ENCODE data around the gene ARHGEF11. TPM values are rescaled to one million over a fixed set of nuclear protein-coding genes. Genes with fewer than 3 reads are reported as not detected.

ARHGEF11 gene
- total RNA-seq, 4 donors from 2014 or later = 36.5 to 54.2 (median 41.2) TPM

GRCh38 chr1:156937883-156938282 lies 107.7 kb downstream of the ARHGEF11 start:
- H3K27ac ChIP-seq (replicated peaks in 1 of 4) = no peak overlapping the region
- DNase-seq (ENCODE audit: extremely low spot score) = no peak
- H3K4me1 ChIP-seq = no peaks in the 10 kb centered on the region
- H3K9me3 ChIP-seq = no peaks in the 10 kb centered on the region
- intact Hi-C loops (cut with DNase I) = no loop called here
- peaks cover 30 to 81% (median 74%) of the 10 kb centered on the region in 4 donors for H3K36me3 ChIP-seq
- no peak overlapping the region for H3K4me3 ChIP-seq
- H3K27me3 ChIP-seq = no peaks in the 10 kb centered on the region
- WGBS = 70% methylated on average over 4 of the region's 8 CpGs
- TF ChIP-seq POLR2AphosphoS5 (IDR thresholded peaks at IDR 0.05) (no peak), CTCF (IDR thresholded peaks at IDR 0.05) (no peak), EP300 (IDR thresholded peaks at IDR 0.05) (no peak), POLR2A (IDR thresholded peaks at IDR 0.05; ENCODE audit: low read depth) (no peak)

- no peak for DNase-seq (ENCODE audit: extremely low spot score)
- H3K9me3 ChIP-seq = no peaks in the 10 kb centered on the region
- no peak for TF ChIP-seq EP300 (IDR thresholded peaks at IDR 0.05)
- no peak for TF ChIP-seq POLR2A (IDR thresholded peaks at IDR 0.05; ENCODE audit: low read depth)
- TF ChIP-seq POLR2AphosphoS5 (IDR thresholded peaks at IDR 0.05) = no peak
- TF ChIP-seq CTCF (IDR thresholded peaks at IDR 0.05) = no peak
- no peak overlapping the region for H3K27ac ChIP-seq (replicated peaks in 1 of 4)
- peaks cover 0 to 4% (median 3%) of the 10 kb centered on the region in 4 donors for H3K4me1 ChIP-seq
- no peak overlapping the region for H3K4me3 ChIP-seq
- H3K36me3 ChIP-seq = peaks cover 23 to 70% (median 63%) of the 10 kb centered on the region in 4 donors
- intact Hi-C loops (cut with DNase I) = no loop called here
- WGBS = 75% methylated on average over 10 of the region's 10 CpGs
- H3K27me3 ChIP-seq = no peaks in the 10 kb centered on the region
Observed at GRCh38 chr1:156936721-156937220, 108.8 kb downstream of the ARHGEF11 start.

GRCh38 chr1:156936191-156936590 lies 109.4 kb downstream of the ARHGEF11 start:
- Histone ChIP-seq H3K27me3 (no peaks in the 10 kb centered on the region), H3K27ac (replicated peaks in 1 of 4) (no peak overlapping the region), H3K4me3 (no peak overlapping the region), H3K9me3 (no peaks in the 10 kb centered on the region), H3K4me1 (peaks cover 0 to 10% (median 9%) of the 10 kb centered on the region in 4 donors), H3K36me3 (peaks cover 18 to 64% (median 58%) of the 10 kb centered on the region in 4 donors)
- no peak for TF ChIP-seq POLR2AphosphoS5 (IDR thresholded peaks at IDR 0.05)
- TF ChIP-seq CTCF (IDR thresholded peaks at IDR 0.05) = no peak
- TF ChIP-seq POLR2A (IDR thresholded peaks at IDR 0.05; ENCODE audit: low read depth) = no peak
- TF ChIP-seq EP300 (IDR thresholded peaks at IDR 0.05) = no peak
- intact Hi-C loops (cut with DNase I) = no loop called here
- DNase-seq (ENCODE audit: extremely low spot score) = no peak
- 90% methylated on average over 5 of the region's 5 CpGs for WGBS

- H3K4me3 ChIP-seq = no peak overlapping the region
- no peak overlapping the region for H3K27ac ChIP-seq (replicated peaks in 1 of 4)
- H3K27me3 ChIP-seq = no peaks in the 10 kb centered on the region
- H3K36me3 ChIP-seq = peaks cover 14 to 58% (median 52%) of the 10 kb centered on the region in 4 donors
- 90% methylated on average over 14 of the region's 17 CpGs for WGBS
- TF ChIP-seq POLR2A (IDR thresholded peaks at IDR 0.05; ENCODE audit: low read depth) (no peak), CTCF (IDR thresholded peaks at IDR 0.05) (no peak), POLR2AphosphoS5 (IDR thresholded peaks at IDR 0.05) (no peak), EP300 (IDR thresholded peaks at IDR 0.05) (no peak)
- intact Hi-C loops (cut with DNase I) = no loop called here
- peaks cover 0 to 16% (median 14%) of the 10 kb centered on the region in 4 donors for H3K4me1 ChIP-seq
- DNase-seq (ENCODE audit: extremely low spot score) = no peak
- no peaks in the 10 kb centered on the region for H3K9me3 ChIP-seq
Observed at GRCh38 chr1:156935505-156936128, 109.9 kb downstream of the ARHGEF11 start.
